Measurements from ENCODE around the gene C12orf54. TPM values are rescaled to one million over a fixed set of nuclear protein-coding genes. Genes with fewer than 3 reads are reported as not detected.
"Not testable (repeated sequence)": the region's sequence is repeated elsewhere in the genome, so short reads cannot be mapped to it uniquely, and the experiment has no call there.

The C12orf54 gene
- polyA plus RNA-seq (2011; rRNA removed) (not detected in 2 replicates), polyA minus RNA-seq (2011; rRNA and poly(A)+ RNA removed) (not detected in 2 replicates)

DNA sequence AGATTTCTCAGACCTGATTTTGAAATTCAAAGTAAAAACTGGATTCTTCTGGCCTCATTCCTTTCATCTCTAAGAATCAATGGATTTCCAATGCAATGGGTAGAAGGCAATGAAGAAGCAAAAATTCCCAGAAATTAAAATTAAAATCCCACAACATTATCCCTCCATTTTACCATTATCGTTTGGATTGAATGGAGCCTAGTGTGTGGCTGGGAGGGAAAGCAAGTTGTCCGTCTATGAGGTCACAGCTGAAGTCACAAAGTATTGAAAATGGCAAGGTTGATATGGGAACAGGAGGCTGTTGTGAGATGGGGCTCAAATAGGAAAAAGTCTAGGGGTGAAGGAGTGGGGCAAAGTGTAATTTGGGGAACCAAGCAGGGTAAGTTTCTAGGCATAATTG is at the start of gene C12orf54:
Gene C12orf54, plus strand, starts transcription at position 301 of the 400 bp plus-strand sequence. CDS start 799 bp downstream, outside the sequence.
- POLR2A ChIA-PET = no interaction called here
- no peak within 1 kb of the TSS for H3K4me3 ChIP-seq (ENCODE audit: low read depth, low read length)
- TF ChIP-seq CTCF (IDR thresholded peaks at IDR 0.05; ENCODE audit: insufficient read depth, low read depth, low read length) = no peak
- CTCF ChIA-PET = no interaction called here
- DNase-seq (ENCODE audit: low read depth) = no peak
- no peaks in the 10 kb centered on the region for H3K36me3 ChIP-seq (ENCODE audit: control insufficient read depth, insufficient read depth, low read length)
- H3K27me3 ChIP-seq (ENCODE audit: control insufficient read depth, insufficient read depth, low read length) = no peaks in the 10 kb centered on the region

- POLR2A ChIA-PET = not testable (repeated sequence)
Measured at GRCh38 chr12:48434016-48434415, 48.3 kb upstream of the C12orf54 start.

DNA sequence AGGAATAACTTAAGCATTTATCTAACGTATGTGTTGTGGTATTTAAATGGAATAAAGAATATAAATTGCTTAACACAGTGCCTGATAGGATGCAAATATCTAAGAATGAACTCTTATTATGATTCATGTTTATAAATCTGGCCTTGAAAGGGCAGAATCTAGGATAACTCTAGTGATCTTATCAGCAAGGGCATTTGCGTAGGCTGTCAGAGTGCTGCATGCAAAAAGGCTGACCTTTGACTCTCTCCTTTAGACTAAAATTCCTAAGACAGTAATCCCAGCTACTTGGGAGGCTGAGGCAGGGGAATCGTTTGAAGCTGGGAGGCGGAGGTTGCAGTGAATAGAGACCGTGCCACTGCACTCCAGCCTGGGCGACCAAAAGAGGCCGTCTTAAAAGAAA is 41.2 kb upstream of the C12orf54 start:
- POLR2A ChIA-PET = no interaction called here

More at GRCh38 chr12:48434016-48434415, 48.3 kb upstream of the C12orf54 start:
- H3K36me3 ChIP-seq (ENCODE audit: control insufficient read depth, insufficient read depth, low read length); DNase-seq (ENCODE audit: low read depth); H3K4me3 ChIP-seq (ENCODE audit: low read depth, low read length); H3K27me3 ChIP-seq (ENCODE audit: control insufficient read depth, insufficient read depth, low read length); CTCF ChIA-PET: not testable (repeated sequence)

GRCh38 chr12:48442179-48442847 is 40.0 kb upstream of the C12orf54 start:
- DNase-seq (ENCODE audit: low read depth) = no peak
- H3K4me3 ChIP-seq (ENCODE audit: low read depth, low read length) = no peak overlapping the region
- H3K27me3 ChIP-seq (ENCODE audit: control insufficient read depth, insufficient read depth, low read length) = peaks cover 1% of the 10 kb centered on the region; the same call in 1 of the 2 replicates
- no peaks in the 10 kb centered on the region for H3K36me3 ChIP-seq (ENCODE audit: control insufficient read depth, insufficient read depth, low read length)
- TF ChIP-seq CTCF (IDR thresholded peaks at IDR 0.05; ENCODE audit: insufficient read depth, low read depth, low read length) = 0 out of 2 replicates have a peak, but pooled peaks have one; percentile 11
- ChIA-PET POLR2A (no interaction called here), CTCF (interaction anchor here (1.4 kb wide), 1 partner anchor 12 kb away, joined by 4 read pairs; no protein-coding TSS in a partner anchor)

More for the DNA sequence above, 41.2 kb upstream of the C12orf54 start:
- Histone ChIP-seq H3K27me3 (ENCODE audit: control insufficient read depth, insufficient read depth, low read length) (peaks cover 1% of the 10 kb centered on the region; the same call in 1 of the 2 replicates), H3K4me3 (ENCODE audit: low read depth, low read length) (no peak overlapping the region), H3K36me3 (ENCODE audit: control insufficient read depth, insufficient read depth, low read length) (no peaks in the 10 kb centered on the region)
- no peak for TF ChIP-seq CTCF (IDR thresholded peaks at IDR 0.05; ENCODE audit: insufficient read depth, low read depth, low read length)
- CTCF ChIA-PET = no interaction called here
- no peak for DNase-seq (ENCODE audit: low read depth)

DNA sequence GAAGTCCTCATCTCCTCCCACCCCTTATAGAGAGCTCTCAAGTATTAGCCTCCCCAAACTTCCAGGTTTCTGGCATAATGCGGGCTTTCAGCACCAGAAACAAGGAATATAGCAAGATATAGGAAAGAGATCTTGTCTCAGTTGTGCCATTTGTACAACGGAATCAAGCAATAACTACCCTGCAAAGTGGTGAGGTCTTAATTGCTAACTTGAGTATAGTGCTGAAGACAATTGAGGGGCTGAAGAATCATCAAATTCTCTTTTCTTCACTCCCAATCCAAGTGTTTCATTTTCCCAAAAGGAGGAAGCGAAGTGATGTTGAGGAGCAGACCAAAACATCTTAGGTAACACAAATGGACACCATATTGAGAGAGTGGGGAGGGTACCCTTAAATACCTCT is 36.8 kb upstream of the C12orf54 start:
- Histone ChIP-seq H3K36me3 (ENCODE audit: control insufficient read depth, insufficient read depth, low read length) (no peaks in the 10 kb centered on the region), H3K27me3 (ENCODE audit: control insufficient read depth, insufficient read depth, low read length) (peaks cover 1% of the 10 kb centered on the region; the same call in 1 of the 2 replicates), H3K4me3 (ENCODE audit: low read depth, low read length) (no peak overlapping the region)
- ChIA-PET CTCF (interaction anchor here (1.0 kb wide), 1 partner anchor 12 kb away, joined by 3 read pairs; no protein-coding TSS in a partner anchor), POLR2A (no interaction called here)
- no peak for DNase-seq (ENCODE audit: low read depth)
- no peak for TF ChIP-seq CTCF (IDR thresholded peaks at IDR 0.05; ENCODE audit: insufficient read depth, low read depth, low read length)

Data from BJ (cell line).